GM23338 (cell line): Measurements from ENCODE around the gene PDE3A.
"Not testable (repeated sequence)": the region's sequence is repeated elsewhere in the genome, so short reads cannot be mapped to it uniquely, and the experiment has no call there.

Experiments
- CREB1 ChIP-seq: fragments of 250-450 bp; sonication (Bioruptor Pico); IDR thresholded peaks from 2 replicates; pipeline ENCODE4 v1.5.0; 2020; ENCODE audit warnings: low read depth, mild to moderate bottlenecking, moderate library complexity
- EZH2 ChIP-seq: fragments of 200-600 bp; sonication (generic); IDR thresholded peaks from one replicate; pipeline ENCODE4 v1.8.0; 2017; ENCODE audit warnings: antibody characterized with exemption, mild to moderate bottlenecking, low read depth; ENCODE audit not compliant: unreplicated experiment
- EZH2phosphoT487 ChIP-seq: fragments of 200-600 bp; sonication (generic); IDR thresholded peaks from one replicate; pipeline ENCODE4 v1.8.1; 2018; ENCODE audit warnings: antibody characterized with exemption; ENCODE audit not compliant: unreplicated experiment
- JUNB ChIP-seq: IDR thresholded peaks from one replicate; pipeline ENCODE4 v1.6.1; 2016; ENCODE audit warnings: antibody characterized with exemption; ENCODE audit not compliant: unreplicated experiment
- POLR2AphosphoS5 ChIP-seq: IDR thresholded peaks from 2 replicates; pipeline ENCODE4 v1.6.1; 2016; ENCODE audit warnings: antibody characterized with exemption, low read depth
- ZNF114 ChIP-seq: fragments of 250-450 bp; sonication (Bioruptor Pico); IDR thresholded peaks from 2 replicates; pipeline ENCODE4 v1.5.0; 2020; ENCODE audit warnings: mild to moderate bottlenecking, moderate library complexity
- TF ChIP-seq, protein P1 (sequence below), 2 experiments: fragments of 200-600 bp in 1 of 2; sonication (generic) in 1 of 2; conservative IDR thresholded peaks; 2 replicates each; pipeline versions ENCODE4 v1.5.1 to v1.6.1; 2016 to 2017; ENCODE audit warnings: antibody characterized with exemption in 2 of 2, low read depth in 2 of 2, mild to moderate bottlenecking in 2 of 2, moderate library complexity in 1 of 2
- TF ChIP-seq, protein P2 (sequence below): IDR thresholded peaks from 2 replicates; pipeline ENCODE4 v1.6.1; 2016; ENCODE audit warnings: antibody characterized with exemption

DNA sequence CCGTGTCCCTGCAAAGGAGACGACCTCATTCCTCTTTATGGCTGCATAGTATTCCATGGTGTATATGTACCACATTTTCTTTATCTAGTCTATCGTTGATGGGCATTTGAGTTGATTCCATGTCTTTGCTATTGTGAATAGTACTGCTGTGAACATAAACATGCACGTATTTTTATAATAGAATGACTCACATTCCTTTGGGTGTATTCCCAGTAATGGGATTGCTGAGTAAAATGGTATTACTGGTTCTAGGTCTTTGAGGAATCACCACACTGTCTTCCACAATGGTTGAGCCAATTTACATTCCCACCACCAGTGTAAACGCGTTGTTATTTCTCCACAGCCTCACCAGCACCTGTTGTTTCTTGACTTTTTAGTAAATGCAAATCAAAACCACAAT, 16.5 kb downstream of the PDE3A start:
- TF ChIP-seq, protein P1, sequence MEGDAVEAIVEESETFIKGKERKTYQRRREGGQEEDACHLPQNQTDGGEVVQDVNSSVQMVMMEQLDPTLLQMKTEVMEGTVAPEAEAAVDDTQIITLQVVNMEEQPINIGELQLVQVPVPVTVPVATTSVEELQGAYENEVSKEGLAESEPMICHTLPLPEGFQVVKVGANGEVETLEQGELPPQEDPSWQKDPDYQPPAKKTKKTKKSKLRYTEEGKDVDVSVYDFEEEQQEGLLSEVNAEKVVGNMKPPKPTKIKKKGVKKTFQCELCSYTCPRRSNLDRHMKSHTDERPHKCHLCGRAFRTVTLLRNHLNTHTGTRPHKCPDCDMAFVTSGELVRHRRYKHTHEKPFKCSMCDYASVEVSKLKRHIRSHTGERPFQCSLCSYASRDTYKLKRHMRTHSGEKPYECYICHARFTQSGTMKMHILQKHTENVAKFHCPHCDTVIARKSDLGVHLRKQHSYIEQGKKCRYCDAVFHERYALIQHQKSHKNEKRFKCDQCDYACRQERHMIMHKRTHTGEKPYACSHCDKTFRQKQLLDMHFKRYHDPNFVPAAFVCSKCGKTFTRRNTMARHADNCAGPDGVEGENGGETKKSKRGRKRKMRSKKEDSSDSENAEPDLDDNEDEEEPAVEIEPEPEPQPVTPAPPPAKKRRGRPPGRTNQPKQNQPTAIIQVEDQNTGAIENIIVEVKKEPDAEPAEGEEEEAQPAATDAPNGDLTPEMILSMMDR (conservative IDR thresholded peaks at IDR 0.05; ENCODE audit: low read depth in 2 of 2): not testable (repeated sequence)
- TF ChIP-seq POLR2AphosphoS5; EZH2; JUNB; EZH2phosphoT487; CREB1 (CRISPR knock-in tag); ZNF114 (CRISPR knock-in tag): not testable (repeated sequence)
- TF ChIP-seq, protein P2, sequence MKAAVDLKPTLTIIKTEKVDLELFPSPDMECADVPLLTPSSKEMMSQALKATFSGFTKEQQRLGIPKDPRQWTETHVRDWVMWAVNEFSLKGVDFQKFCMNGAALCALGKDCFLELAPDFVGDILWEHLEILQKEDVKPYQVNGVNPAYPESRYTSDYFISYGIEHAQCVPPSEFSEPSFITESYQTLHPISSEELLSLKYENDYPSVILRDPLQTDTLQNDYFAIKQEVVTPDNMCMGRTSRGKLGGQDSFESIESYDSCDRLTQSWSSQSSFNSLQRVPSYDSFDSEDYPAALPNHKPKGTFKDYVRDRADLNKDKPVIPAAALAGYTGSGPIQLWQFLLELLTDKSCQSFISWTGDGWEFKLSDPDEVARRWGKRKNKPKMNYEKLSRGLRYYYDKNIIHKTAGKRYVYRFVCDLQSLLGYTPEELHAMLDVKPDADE: not testable (repeated sequence)
